ENCODE data around the gene ZSWIM5. TPM values are rescaled to one million over a fixed set of nuclear protein-coding genes. Genes with fewer than 3 reads are reported as not detected.

Gene ZSWIM5
- total and polyA plus RNA-seq, 9 of the 15 experiments (the other 6 are each of a cell fraction or from before 2014, with no cell fraction given), result under 0.01 to 0.07 (median 0.03) TPM; not detected in 3

DNA sequence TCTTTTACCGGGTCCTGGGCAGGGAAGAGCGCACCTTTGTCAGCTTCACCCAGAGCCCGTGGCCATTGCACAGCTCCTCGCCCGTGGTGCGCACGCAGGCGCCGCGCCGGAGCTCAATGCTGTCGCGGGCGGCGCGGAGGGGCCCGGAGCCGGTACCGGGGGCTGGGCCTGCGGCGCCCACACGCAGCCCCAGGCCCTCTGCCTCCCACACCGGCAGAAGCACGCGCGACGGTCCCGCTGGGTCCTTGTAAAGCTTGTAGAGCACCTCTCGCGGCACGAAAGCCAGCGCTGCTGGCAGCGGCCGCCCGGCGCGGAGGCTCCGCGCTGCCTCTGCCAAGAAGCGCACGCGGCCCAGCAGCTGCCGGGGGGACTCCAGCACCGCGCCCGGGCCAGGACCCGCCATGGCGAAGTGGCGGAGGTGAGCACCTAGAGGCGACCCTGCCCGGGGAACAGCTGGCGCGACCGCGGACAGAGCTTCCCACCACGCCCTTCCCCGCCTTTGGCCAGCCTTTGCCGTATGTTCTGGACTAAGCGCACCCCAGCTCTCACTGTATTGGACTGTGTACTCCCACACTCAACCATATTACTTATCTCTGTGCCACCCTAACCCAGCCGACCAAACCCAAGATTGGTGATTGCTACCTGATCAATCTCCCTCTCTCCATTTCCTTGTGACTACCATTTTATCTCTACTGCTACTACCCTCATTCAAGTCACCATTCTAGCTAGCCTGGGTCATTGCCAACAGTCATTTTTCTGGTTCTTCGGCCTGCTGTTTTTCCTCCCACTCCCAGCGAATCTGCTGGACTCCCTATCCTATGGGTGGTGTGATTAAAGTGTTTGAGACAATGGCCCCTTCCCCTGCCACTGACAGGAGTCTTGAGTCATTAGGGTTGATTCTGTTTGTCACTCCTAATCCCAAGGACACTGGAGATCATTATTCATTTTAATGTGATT, 195.3 kb downstream of the ZSWIM5 start, which contains the start of gene HECTD3 (continued):
- TF ChIP-seq, protein P1, sequence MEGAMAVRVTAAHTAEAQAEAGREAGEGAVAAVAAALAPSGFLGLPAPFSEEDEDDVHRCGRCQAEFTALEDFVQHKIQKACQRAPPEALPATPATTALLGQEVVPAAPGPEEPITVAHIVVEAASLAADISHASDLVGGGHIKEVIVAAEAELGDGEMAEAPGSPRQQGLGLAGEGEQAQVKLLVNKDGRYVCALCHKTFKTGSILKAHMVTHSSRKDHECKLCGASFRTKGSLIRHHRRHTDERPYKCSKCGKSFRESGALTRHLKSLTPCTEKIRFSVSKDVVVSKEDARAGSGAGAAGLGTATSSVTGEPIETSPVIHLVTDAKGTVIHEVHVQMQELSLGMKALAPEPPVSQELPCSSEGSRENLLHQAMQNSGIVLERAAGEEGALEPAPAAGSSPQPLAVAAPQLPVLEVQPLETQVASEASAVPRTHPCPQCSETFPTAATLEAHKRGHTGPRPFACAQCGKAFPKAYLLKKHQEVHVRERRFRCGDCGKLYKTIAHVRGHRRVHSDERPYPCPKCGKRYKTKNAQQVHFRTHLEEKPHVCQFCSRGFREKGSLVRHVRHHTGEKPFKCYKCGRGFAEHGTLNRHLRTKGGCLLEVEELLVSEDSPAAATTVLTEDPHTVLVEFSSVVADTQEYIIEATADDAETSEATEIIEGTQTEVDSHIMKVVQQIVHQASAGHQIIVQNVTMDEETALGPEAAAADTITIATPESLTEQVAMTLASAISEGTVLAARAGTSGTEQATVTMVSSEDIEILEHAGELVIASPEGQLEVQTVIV (CRISPR knock-in tag; IDR thresholded peaks at IDR 0.05; ENCODE audit: borderline replicate concordance), result no peak
- TF ChIP-seq, protein P2, sequence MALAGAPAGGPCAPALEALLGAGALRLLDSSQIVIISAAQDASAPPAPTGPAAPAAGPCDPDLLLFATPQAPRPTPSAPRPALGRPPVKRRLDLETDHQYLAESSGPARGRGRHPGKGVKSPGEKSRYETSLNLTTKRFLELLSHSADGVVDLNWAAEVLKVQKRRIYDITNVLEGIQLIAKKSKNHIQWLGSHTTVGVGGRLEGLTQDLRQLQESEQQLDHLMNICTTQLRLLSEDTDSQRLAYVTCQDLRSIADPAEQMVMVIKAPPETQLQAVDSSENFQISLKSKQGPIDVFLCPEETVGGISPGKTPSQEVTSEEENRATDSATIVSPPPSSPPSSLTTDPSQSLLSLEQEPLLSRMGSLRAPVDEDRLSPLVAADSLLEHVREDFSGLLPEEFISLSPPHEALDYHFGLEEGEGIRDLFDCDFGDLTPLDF (CRISPR knock-in tag; IDR thresholded peaks at IDR 0.05), result 0 out of 2 replicates have a peak, but pooled peaks have one; percentile 27
- TF ChIP-seq KLF13 (tag; IDR thresholded peaks at IDR 0.05; ENCODE audit: borderline replicate concordance, low read depth) (peak; percentile 53; the same call in 1 of the 2 replicates), HDAC3 (IDR thresholded peaks at IDR 0.05; ENCODE audit: borderline replicate concordance, partially characterized antibody) (no peak), FOXA1 (IDR thresholded peaks at IDR 0.05; ENCODE audit: borderline replicate concordance) (no peak), PPARD (CRISPR knock-in tag; IDR thresholded peaks at IDR 0.05) (no peak), ZNF184 (CRISPR knock-in tag; IDR thresholded peaks at IDR 0.05) (no peak), NFE2L1 (tag; IDR thresholded peaks at IDR 0.05; ENCODE audit: borderline replicate concordance, low read depth) (no peak), RCOR1 (IDR thresholded peaks at IDR 0.05; ENCODE audit: borderline replicate concordance in 1 of 2, low read depth in 2 of 2, low read length in 2 of 2) (no peak; a peak in 1 of 4 replicates)
- TF ChIP-seq, protein P3, sequence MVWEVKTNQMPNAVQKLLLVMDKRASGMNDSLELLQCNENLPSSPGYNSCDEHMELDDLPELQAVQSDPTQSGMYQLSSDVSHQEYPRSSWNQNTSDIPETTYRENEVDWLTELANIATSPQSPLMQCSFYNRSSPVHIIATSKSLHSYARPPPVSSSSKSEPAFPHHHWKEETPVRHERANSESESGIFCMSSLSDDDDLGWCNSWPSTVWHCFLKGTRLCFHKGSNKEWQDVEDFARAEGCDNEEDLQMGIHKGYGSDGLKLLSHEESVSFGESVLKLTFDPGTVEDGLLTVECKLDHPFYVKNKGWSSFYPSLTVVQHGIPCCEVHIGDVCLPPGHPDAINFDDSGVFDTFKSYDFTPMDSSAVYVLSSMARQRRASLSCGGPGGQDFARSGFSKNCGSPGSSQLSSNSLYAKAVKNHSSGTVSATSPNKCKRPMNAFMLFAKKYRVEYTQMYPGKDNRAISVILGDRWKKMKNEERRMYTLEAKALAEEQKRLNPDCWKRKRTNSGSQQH (CRISPR knock-in tag; IDR thresholded peaks at IDR 0.05), result no peak
- TF ChIP-seq, protein P4, sequence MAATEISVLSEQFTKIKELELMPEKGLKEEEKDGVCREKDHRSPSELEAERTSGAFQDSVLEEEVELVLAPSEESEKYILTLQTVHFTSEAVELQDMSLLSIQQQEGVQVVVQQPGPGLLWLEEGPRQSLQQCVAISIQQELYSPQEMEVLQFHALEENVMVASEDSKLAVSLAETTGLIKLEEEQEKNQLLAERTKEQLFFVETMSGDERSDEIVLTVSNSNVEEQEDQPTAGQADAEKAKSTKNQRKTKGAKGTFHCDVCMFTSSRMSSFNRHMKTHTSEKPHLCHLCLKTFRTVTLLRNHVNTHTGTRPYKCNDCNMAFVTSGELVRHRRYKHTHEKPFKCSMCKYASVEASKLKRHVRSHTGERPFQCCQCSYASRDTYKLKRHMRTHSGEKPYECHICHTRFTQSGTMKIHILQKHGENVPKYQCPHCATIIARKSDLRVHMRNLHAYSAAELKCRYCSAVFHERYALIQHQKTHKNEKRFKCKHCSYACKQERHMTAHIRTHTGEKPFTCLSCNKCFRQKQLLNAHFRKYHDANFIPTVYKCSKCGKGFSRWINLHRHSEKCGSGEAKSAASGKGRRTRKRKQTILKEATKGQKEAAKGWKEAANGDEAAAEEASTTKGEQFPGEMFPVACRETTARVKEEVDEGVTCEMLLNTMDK (IDR thresholded peaks at IDR 0.05; ENCODE audit: borderline replicate concordance, insufficient read depth, low read depth, low read length, poor library complexity, severe bottlenecking), result no peak
